Measurements from ENCODE around the gene YIPF1. TPM values are rescaled to one million over a fixed set of nuclear protein-coding genes. Genes with fewer than 3 reads are reported as not detected.

Gene YIPF1
- total RNA-seq, 1 donor from 2014 or later: 39.3 TPM

- H3K9me3 Mint-ChIP-seq (ENCODE audit: unreplicated experiment): peaks cover 4% of the 10 kb centered on the region
- no peak for DNase-seq
- no peak overlapping the region for H3K27ac Mint-ChIP-seq (ENCODE audit: unreplicated experiment)
- H3K27me3 Mint-ChIP-seq (ENCODE audit: unreplicated experiment): peaks cover 3% of the 10 kb centered on the region
- H3K4me1 Mint-ChIP-seq (ENCODE audit: low read depth, unreplicated experiment): no peaks in the 10 kb centered on the region
- no peak overlapping the region for H3K4me3 Mint-ChIP-seq (ENCODE audit: unreplicated experiment)
- peaks cover 18% of the 10 kb centered on the region for H3K36me3 Mint-ChIP-seq (ENCODE audit: unreplicated experiment)
- no peak for TF ChIP-seq CTCF (IDR thresholded peaks at IDR 0.05; ENCODE audit: partially characterized antibody, unreplicated experiment)
These were observed 41.6 kb downstream of the YIPF1 start for GRCh38 chr1:53847980-53848379.

GRCh38 chr1:53842347-53842746 is 47.2 kb downstream of the YIPF1 start:
- Mint-ChIP-seq H3K27me3 (ENCODE audit: unreplicated experiment) (peaks cover 4% of the 10 kb centered on the region), H3K27ac (ENCODE audit: unreplicated experiment) (no peak overlapping the region), H3K4me3 (ENCODE audit: unreplicated experiment) (no peak overlapping the region), H3K4me1 (ENCODE audit: low read depth, unreplicated experiment) (no peaks in the 10 kb centered on the region), H3K9me3 (ENCODE audit: unreplicated experiment) (peaks cover 4% of the 10 kb centered on the region), H3K36me3 (ENCODE audit: unreplicated experiment) (no peaks in the 10 kb centered on the region)
- no peak for TF ChIP-seq CTCF (IDR thresholded peaks at IDR 0.05; ENCODE audit: partially characterized antibody, unreplicated experiment)
- DNase-seq: no peak

GRCh38 chr1:53838654-53838974 is 51.0 kb downstream of the YIPF1 start:
- no peak for TF ChIP-seq CTCF (IDR thresholded peaks at IDR 0.05; ENCODE audit: partially characterized antibody, unreplicated experiment)
- H3K9me3 Mint-ChIP-seq (ENCODE audit: unreplicated experiment): peaks cover 3% of the 10 kb centered on the region
- H3K4me1 Mint-ChIP-seq (ENCODE audit: low read depth, unreplicated experiment): no peaks in the 10 kb centered on the region
- no peak for DNase-seq
- no peaks in the 10 kb centered on the region for H3K36me3 Mint-ChIP-seq (ENCODE audit: unreplicated experiment)
- peak overlapping the region; percentile 90 for H3K4me3 Mint-ChIP-seq (ENCODE audit: unreplicated experiment)
- H3K27ac Mint-ChIP-seq (ENCODE audit: unreplicated experiment): peak overlapping the region; percentile 92
- H3K27me3 Mint-ChIP-seq (ENCODE audit: unreplicated experiment): peaks cover 5% of the 10 kb centered on the region

- Mint-ChIP-seq H3K27me3 (ENCODE audit: unreplicated experiment) (peaks cover 4% of the 10 kb centered on the region), H3K4me3 (ENCODE audit: unreplicated experiment) (peak within 1 kb of the TSS; percentile 90), H3K36me3 (ENCODE audit: unreplicated experiment) (no peaks in the 10 kb centered on the region), H3K4me1 (ENCODE audit: low read depth, unreplicated experiment) (no peaks in the 10 kb centered on the region), H3K27ac (ENCODE audit: unreplicated experiment) (peak within 1 kb of the TSS; percentile 92), H3K9me3 (ENCODE audit: unreplicated experiment) (peaks cover 3% of the 10 kb centered on the region)
- peak; percentile 90 for DNase-seq
- no peak for TF ChIP-seq CTCF (IDR thresholded peaks at IDR 0.05; ENCODE audit: partially characterized antibody, unreplicated experiment)
These were observed 51.5 kb downstream of the YIPF1 start, which contains the start of gene NDC1 for GRCh38 chr1:53837924-53838653. NDC1 (minus strand) TSS chr1:53838296; CDS start chr1:53838261, 35 bp downstream.

- peak overlapping the region; percentile 65 for H3K27ac Mint-ChIP-seq (ENCODE audit: unreplicated experiment)
- no peaks in the 10 kb centered on the region for H3K36me3 Mint-ChIP-seq (ENCODE audit: unreplicated experiment)
- TF ChIP-seq CTCF (IDR thresholded peaks at IDR 0.05; ENCODE audit: partially characterized antibody, unreplicated experiment): no peak
- H3K9me3 Mint-ChIP-seq (ENCODE audit: unreplicated experiment): peaks cover 3% of the 10 kb centered on the region
- no peaks in the 10 kb centered on the region for H3K4me1 Mint-ChIP-seq (ENCODE audit: low read depth, unreplicated experiment)
- H3K4me3 Mint-ChIP-seq (ENCODE audit: unreplicated experiment): peak overlapping the region; percentile 90
- DNase-seq: no peak
- H3K27me3 Mint-ChIP-seq (ENCODE audit: unreplicated experiment): peaks cover 4% of the 10 kb centered on the region
These were observed 52.0 kb downstream of the YIPF1 start for GRCh38 chr1:53837646-53837923.

Data from glutamatergic neuron (in vitro differentiated cells).